GM23248 (cell line): ENCODE data around the gene MEG3.

Source experiments
- EZH2 ChIP-seq: fragments of 200-600 bp; sonication (generic); IDR thresholded peaks from 2 replicates; pipeline ENCODE4 v1.6.1; 2018; ENCODE audit warnings: antibody characterized with exemption, mild to moderate bottlenecking; ENCODE audit not compliant: insufficient read depth, poor library complexity, severe bottlenecking
- EZH2phosphoT487 ChIP-seq: fragments of 200-600 bp; sonication (generic); IDR thresholded peaks from 2 replicates; pipeline ENCODE4 v1.6.1; 2018; ENCODE audit warnings: antibody characterized with exemption, moderate library complexity, mild to moderate bottlenecking, low read depth; ENCODE audit not compliant: insufficient read depth

- no peak for TF ChIP-seq EZH2
- no peak for TF ChIP-seq EZH2phosphoT487
Observed at GRCh38 chr14:100789460-100790417, 36.2 kb upstream of the MEG3 start.
